ENCODE measurements around the gene F2R. TPM values are rescaled to one million over a fixed set of nuclear protein-coding genes. Genes with fewer than 3 reads are reported as not detected.

The F2R gene
- total and polyA plus RNA-seq, 10 of the 15 experiments (the other 5 are each of a cell fraction or from before 2014, with no cell fraction given) = 1.8 to 75.4 (median 8.0) TPM

DNA sequence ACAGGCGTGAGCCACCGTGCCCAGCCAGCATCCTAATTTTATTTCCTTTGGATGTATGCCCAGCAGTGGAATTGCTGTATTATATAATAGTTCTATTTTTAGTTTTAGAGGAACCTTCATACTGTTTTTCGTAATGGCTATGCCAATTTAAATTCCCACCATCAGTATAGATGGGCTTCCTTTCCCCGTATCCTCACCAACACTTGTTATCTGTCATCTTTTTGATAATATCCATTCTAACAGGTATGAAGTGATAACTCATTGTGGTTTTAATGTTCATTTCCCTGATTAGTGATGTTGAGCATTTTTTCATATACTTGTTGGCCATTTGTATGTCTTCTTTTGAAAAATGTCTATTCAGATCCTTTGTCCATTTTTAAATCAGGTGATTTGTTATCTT is 13.0 kb downstream of the F2R start:
- ChIA-PET SMC1A (ENCODE audit: uncharacterized antibody, unreplicated experiment) (interaction anchor here (1.7 to 1.9 kb wide), 3 partner anchors 8 to 16 kb away, joined by 5 to 6 read pairs (median 5); no protein-coding TSS in a partner anchor), CTCF (interaction anchor here (0.9 to 1.6 kb wide), 2 partner anchors 11 to 91 kb away, joined by 3 to 5 read pairs; no protein-coding TSS in a partner anchor)

More for the DNA sequence above, 13.0 kb downstream of the F2R start:
- POLR2A ChIA-PET = interaction anchor here (0.7 kb wide), 1 partner anchor 43 kb away, joined by 5 read pairs; no protein-coding TSS in a partner anchor
- no peaks in the 10 kb centered on the region for H3K79me2 ChIP-seq (ENCODE audit: control insufficient read depth, insufficient read depth, low read length)
- no peaks in the 10 kb centered on the region for H4K20me1 ChIP-seq (ENCODE audit: control insufficient read depth, insufficient read depth)
- H2AFZ ChIP-seq (ENCODE audit: control insufficient read depth, low read depth, low read length) = no peak overlapping the region
- intact Hi-C loops (cut with micrococcal nuclease; ENCODE audit: unreplicated experiment) = no loop called here
- H3K27me3 ChIP-seq (replicated peaks in 1 of 2; ENCODE audit: control insufficient read depth in 2 of 2, insufficient read depth in 2 of 2, low read length in 1 of 2) = no peaks in the 10 kb centered on the region
- H3K9ac ChIP-seq (ENCODE audit: control insufficient read depth, insufficient read depth, low read length) = no peak overlapping the region
- no peak overlapping the region for H3K4me3 ChIP-seq
- in situ Hi-C loops (cut with MboI) = no loop called here
- no peak overlapping the region for H3K4me2 ChIP-seq (ENCODE audit: control insufficient read depth, insufficient read depth)
- BruUV-seq (replicated peaks) = no TSS peak
- DNase-seq (ENCODE audit: low read depth, low spot score) (no peak), ATAC-seq (no peak), FAIRE-seq (no peak)
- no peaks in the 10 kb centered on the region for H3K36me3 ChIP-seq (ENCODE audit: control insufficient read depth in 2 of 2, insufficient read depth in 2 of 2, low read length in 1 of 2)
- peaks cover 12% of the 10 kb centered on the region for H3K4me1 ChIP-seq (ENCODE audit: control insufficient read depth, insufficient read depth, low read length)
- RAD21 ChIA-PET (ENCODE audit: unreplicated experiment) = no interaction called here
- 75% methylated on average over 4 of the region's 4 CpGs for WGBS (ENCODE audit: insufficient coverage, insufficient replicate concordance, low lambda C conversion rate, missing lambda C conversion rate)
- no peak overlapping the region for H3K27ac ChIP-seq (ENCODE audit: control insufficient read depth, insufficient read depth)
- TF ChIP-seq SP1 (IDR thresholded peaks at IDR 0.05; ENCODE audit: low read depth, low read length) = no peak
- TF ChIP-seq NR2C1 (IDR thresholded peaks at IDR 0.05) = no peak
- TF ChIP-seq NR2F1 (conservative IDR thresholded peaks at IDR 0.05) = no peak
- TF ChIP-seq, protein P1, sequence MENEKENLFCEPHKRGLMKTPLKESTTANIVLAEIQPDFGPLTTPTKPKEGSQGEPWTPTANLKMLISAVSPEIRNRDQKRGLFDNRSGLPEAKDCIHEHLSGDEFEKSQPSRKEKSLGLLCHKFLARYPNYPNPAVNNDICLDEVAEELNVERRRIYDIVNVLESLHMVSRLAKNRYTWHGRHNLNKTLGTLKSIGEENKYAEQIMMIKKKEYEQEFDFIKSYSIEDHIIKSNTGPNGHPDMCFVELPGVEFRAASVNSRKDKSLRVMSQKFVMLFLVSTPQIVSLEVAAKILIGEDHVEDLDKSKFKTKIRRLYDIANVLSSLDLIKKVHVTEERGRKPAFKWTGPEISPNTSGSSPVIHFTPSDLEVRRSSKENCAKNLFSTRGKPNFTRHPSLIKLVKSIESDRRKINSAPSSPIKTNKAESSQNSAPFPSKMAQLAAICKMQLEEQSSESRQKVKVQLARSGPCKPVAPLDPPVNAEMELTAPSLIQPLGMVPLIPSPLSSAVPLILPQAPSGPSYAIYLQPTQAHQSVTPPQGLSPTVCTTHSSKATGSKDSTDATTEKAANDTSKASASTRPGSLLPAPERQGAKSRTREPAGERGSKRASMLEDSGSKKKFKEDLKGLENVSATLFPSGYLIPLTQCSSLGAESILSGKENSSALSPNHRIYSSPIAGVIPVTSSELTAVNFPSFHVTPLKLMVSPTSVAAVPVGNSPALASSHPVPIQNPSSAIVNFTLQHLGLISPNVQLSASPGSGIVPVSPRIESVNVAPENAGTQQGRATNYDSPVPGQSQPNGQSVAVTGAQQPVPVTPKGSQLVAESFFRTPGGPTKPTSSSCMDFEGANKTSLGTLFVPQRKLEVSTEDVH (IDR thresholded peaks at IDR 0.05; ENCODE audit: low read depth, partially characterized antibody) = no peak
- no peak for TF ChIP-seq KAT2A (conservative IDR thresholded peaks at IDR 0.05; ENCODE audit: control insufficient read depth, low read depth, low read length)
- no peak for TF ChIP-seq RCOR1 (conservative IDR thresholded peaks at IDR 0.05; ENCODE audit: low read depth, low read length)
- TF ChIP-seq ESRRA (IDR thresholded peaks at IDR 0.05; ENCODE audit: low read length) = no peak
- no peak for TF ChIP-seq ZNF274 (IDR thresholded peaks at IDR 0.05; ENCODE audit: insufficient read depth, insufficient read length)
- TF ChIP-seq MXI1 (IDR thresholded peaks at IDR 0.05; ENCODE audit: low read depth, low read length) = no peak
- TF ChIP-seq EED (IDR thresholded peaks at IDR 0.05; ENCODE audit: low read depth) = no peak
- peaks cover 20% of the 10 kb centered on the region for H3K9me3 ChIP-seq (replicated peaks; ENCODE audit: control insufficient read depth, insufficient read depth, low read length)
